Measurements from ENCODE around the gene PRPF19.

The PRPF19 gene

GRCh38 chr11:60934124-60934789 is 27.9 kb upstream of the PRPF19 start:
- no peak for ATAC-seq (replicated peaks)
- Mint-ChIP-seq H3K36me3 (peaks cover 25 to 36% of the 10 kb centered on the region in 2 donors), H3K27me3 (no peaks in the 10 kb centered on the region), H3K27ac (peak overlapping the region; percentile 95), H3K4me3 (peak overlapping the region; percentile 48 to 65), H3K4me1 (peaks cover 38 to 78% of the 10 kb centered on the region in 2 donors), H3K9me3 (no peaks in the 10 kb centered on the region)
- no peak for DNase-seq

- DNase-seq (no peak), ATAC-seq (replicated peaks) (peak in 1 of 2 donors; percentile 3)
- H3K4me1 Mint-ChIP-seq: peaks cover 37 to 73% of the 10 kb centered on the region in 2 donors
- H3K27me3 Mint-ChIP-seq: no peaks in the 10 kb centered on the region
- H3K4me3 Mint-ChIP-seq: peak overlapping the region; percentile 48 to 65
- peak overlapping the region; percentile 84 for H3K27ac Mint-ChIP-seq
- H3K36me3 Mint-ChIP-seq: peaks cover 22 to 29% of the 10 kb centered on the region in 2 donors
- no peaks in the 10 kb centered on the region for H3K9me3 Mint-ChIP-seq
Measured at GRCh38 chr11:60933416-60934123, 27.2 kb upstream of the PRPF19 start.

- peaks cover 37 to 71% of the 10 kb centered on the region in 2 donors for H3K4me1 Mint-ChIP-seq
- no peak overlapping the region for H3K4me3 Mint-ChIP-seq
Measured at GRCh38 chr11:60932605-60933356, 26.4 kb upstream of the PRPF19 start.

GRCh38 chr11:60931917-60932316 is 25.5 kb upstream of the PRPF19 start:
- H3K27ac Mint-ChIP-seq: peak overlapping the region; percentile 77
- H3K27me3 Mint-ChIP-seq: no peaks in the 10 kb centered on the region
- peak; percentile 61 for DNase-seq

More at GRCh38 chr11:60932605-60933356, 26.4 kb upstream of the PRPF19 start:
- Mint-ChIP-seq H3K27ac (peak overlapping the region; percentile 84), H3K36me3 (peaks cover 14 to 21% of the 10 kb centered on the region in 2 donors), H3K27me3 (no peaks in the 10 kb centered on the region), H3K9me3 (no peaks in the 10 kb centered on the region)
- ATAC-seq (replicated peaks) (peak; percentile 63 to 66), DNase-seq (no peak)

GRCh38 chr11:60930394-60930793 is 24.0 kb upstream of the PRPF19 start:
- Mint-ChIP-seq H3K4me3 (no peak overlapping the region), H3K4me1 (peaks cover 43 to 83% of the 10 kb centered on the region in 2 donors), H3K36me3 (peaks cover 6 to 8% of the 10 kb centered on the region in 2 donors), H3K27ac (no peak overlapping the region), H3K9me3 (no peaks in the 10 kb centered on the region), H3K27me3 (peaks cover under 1% of the 10 kb centered on the region in 2 donors)
- DNase-seq: no peak
- no peak for ATAC-seq (replicated peaks)

More at GRCh38 chr11:60931917-60932316, 25.5 kb upstream of the PRPF19 start:
- ATAC-seq (replicated peaks): peak; percentile 67 to 72
- peaks cover 40 to 76% of the 10 kb centered on the region in 2 donors for H3K4me1 Mint-ChIP-seq
- H3K9me3 Mint-ChIP-seq: no peaks in the 10 kb centered on the region
- peak overlapping the region; percentile 25 to 61 for H3K4me3 Mint-ChIP-seq
- peaks cover 11 to 14% of the 10 kb centered on the region in 2 donors for H3K36me3 Mint-ChIP-seq

GRCh38 chr11:60929764-60930163 is 23.4 kb upstream of the PRPF19 start:
- peaks cover 2 to 4% of the 10 kb centered on the region in 2 donors for H3K36me3 Mint-ChIP-seq
- no peaks in the 10 kb centered on the region for H3K9me3 Mint-ChIP-seq
- peak overlapping the region; percentile 32 for H3K27ac Mint-ChIP-seq
- no peak overlapping the region for H3K4me3 Mint-ChIP-seq
- ATAC-seq (replicated peaks): no peak
- DNase-seq: no peak
- H3K4me1 Mint-ChIP-seq: peaks cover 44 to 83% of the 10 kb centered on the region in 2 donors
- peaks cover 5 to 6% of the 10 kb centered on the region in 2 donors for H3K27me3 Mint-ChIP-seq

GRCh38 chr11:60928563-60929001 is 22.2 kb upstream of the PRPF19 start:
- Mint-ChIP-seq H3K4me1 (peaks cover 39 to 78% of the 10 kb centered on the region in 2 donors), H3K27ac (no peak overlapping the region), H3K4me3 (no peak overlapping the region), H3K36me3 (peaks cover 0 to under 1% of the 10 kb centered on the region in 2 donors), H3K27me3 (peaks cover 5 to 6% of the 10 kb centered on the region in 2 donors), H3K9me3 (no peaks in the 10 kb centered on the region)
- no peak for DNase-seq
- no peak for ATAC-seq (replicated peaks)

GRCh38 chr11:60927600-60927999 is 21.2 kb upstream of the PRPF19 start:
- no peak overlapping the region for H3K27ac Mint-ChIP-seq
- ATAC-seq (replicated peaks) (no peak), DNase-seq (no peak)
- no peak overlapping the region for H3K4me3 Mint-ChIP-seq
- H3K27me3 Mint-ChIP-seq: peaks cover 9 to 11% of the 10 kb centered on the region in 2 donors
- H3K36me3 Mint-ChIP-seq: peaks cover 8% of the 10 kb centered on the region in 2 donors
- no peaks in the 10 kb centered on the region for H3K9me3 Mint-ChIP-seq
- peaks cover 40 to 73% of the 10 kb centered on the region in 2 donors for H3K4me1 Mint-ChIP-seq

GRCh38 chr11:60927061-60927592 is 20.7 kb upstream of the PRPF19 start:
- DNase-seq (no peak), ATAC-seq (replicated peaks) (no peak)
- Mint-ChIP-seq H3K4me3 (no peak overlapping the region), H3K27ac (peak overlapping the region; percentile 53), H3K4me1 (peaks cover 37 to 69% of the 10 kb centered on the region in 2 donors), H3K36me3 (peaks cover 13% of the 10 kb centered on the region in 2 donors), H3K27me3 (peaks cover 9 to 11% of the 10 kb centered on the region in 2 donors), H3K9me3 (no peaks in the 10 kb centered on the region)

GRCh38 chr11:60926500-60926899 is 20.1 kb upstream of the PRPF19 start:
- no peak overlapping the region for H3K4me3 Mint-ChIP-seq
- H3K4me1 Mint-ChIP-seq: peaks cover 34 to 62% of the 10 kb centered on the region in 2 donors
- no peak overlapping the region for H3K27ac Mint-ChIP-seq
- H3K9me3 Mint-ChIP-seq: no peaks in the 10 kb centered on the region
- H3K36me3 Mint-ChIP-seq: peaks cover 19% of the 10 kb centered on the region in 2 donors
- H3K27me3 Mint-ChIP-seq: peaks cover 9 to 11% of the 10 kb centered on the region in 2 donors
- DNase-seq: no peak
- no peak for ATAC-seq (replicated peaks)

- Mint-ChIP-seq H3K9me3 (no peaks in the 10 kb centered on the region), H3K4me1 (peaks cover 28 to 58% of the 10 kb centered on the region in 2 donors), H3K36me3 (peaks cover 24 to 25% of the 10 kb centered on the region in 2 donors), H3K27ac (no peak overlapping the region), H3K4me3 (no peak overlapping the region), H3K27me3 (peaks cover 9 to 11% of the 10 kb centered on the region in 2 donors)
- DNase-seq: no peak
- ATAC-seq (replicated peaks): no peak
Measured at GRCh38 chr11:60925868-60926267, 19.5 kb upstream of the PRPF19 start.

- Mint-ChIP-seq H3K27ac (no peak overlapping the region), H3K9me3 (no peaks in the 10 kb centered on the region), H3K4me1 (peaks cover 27 to 58% of the 10 kb centered on the region in 2 donors), H3K4me3 (peak overlapping the region; percentile 71 to 81), H3K27me3 (peaks cover 9 to 11% of the 10 kb centered on the region in 2 donors), H3K36me3 (peaks cover 31 to 32% of the 10 kb centered on the region in 2 donors)
- no peak for DNase-seq
- ATAC-seq (replicated peaks): peak; percentile 30 to 35
Measured at GRCh38 chr11:60924906-60925853, 18.8 kb upstream of the PRPF19 start.
